Breast epithelium (tissue), 4 donors: Measurements from ENCODE around the gene STRADA. TPM values are rescaled to one million over a fixed set of nuclear protein-coding genes. Genes with fewer than 3 reads are reported as not detected.

Experiments
- DNase-seq, 2 donors: peaks; one replicate each; pipeline ENCODE4 v3.0.0-alpha.2; 2019; ENCODE audit warnings: low spot score in 2 of 2
- H3K27ac ChIP-seq, 2 donors: fragments of 200-600 bp; sonication (generic) in 1 of 2; one replicate each; pipeline ENCODE4 v1.5.1; 2016 to 2019; ENCODE audit warnings: mild to moderate bottlenecking in 1 of 2
- H3K27me3 ChIP-seq, 2 donors: fragments of 200-600 bp; sonication (generic) in 1 of 2; one replicate each; pipeline versions ENCODE4 v1.5.1 to v1.6.0; 2017 to 2019; ENCODE audit warnings: control low read depth in 1 of 2, mild to moderate bottlenecking in 1 of 2
- H3K36me3 ChIP-seq: fragments of 200-600 bp; one replicate; pipeline ENCODE4 v1.5.1; 2019
- H3K4me1 ChIP-seq, 2 donors: fragments of 200-600 bp; sonication (generic); one replicate each; pipeline ENCODE4 v1.5.1; 2016 to 2019; ENCODE audit warnings: control low read depth in 1 of 2
- H3K4me3 ChIP-seq, 3 donors: fragments of 200-600 bp; sonication (generic); 1 replicate in 2 of 3; 2 replicates in 1 of 3; pipeline ENCODE4 v1.5.1; 2016 to 2019; ENCODE audit warnings: mild to moderate bottlenecking in 3 of 3, moderate library complexity in 2 of 3
- H3K9me3 ChIP-seq, 2 donors: fragments of 200-600 bp; sonication (generic) in 1 of 2; one replicate each; pipeline ENCODE4 v1.5.1; 2016 to 2019; ENCODE audit warnings: control low read depth in 1 of 2
- CTCF ChIP-seq, 3 donors: fragments of 450-650 bp; IDR thresholded peaks; one replicate each; pipeline ENCODE4 v1.5.1; 2016 to 2017; ENCODE audit warnings: antibody characterized with exemption in 3 of 3, mild to moderate bottlenecking in 3 of 3, moderate library complexity in 3 of 3
- POLR2A ChIP-seq: fragments of 450-650 bp; IDR thresholded peaks from one replicate; pipeline ENCODE4 v1.6.1; 2016; ENCODE audit warnings: antibody characterized with exemption, mild to moderate bottlenecking, moderate library complexity
- POLR2AphosphoS5 ChIP-seq, 3 donors: sonication (generic); formaldehyde crosslinking; IDR thresholded peaks; one replicate each; pipeline ENCODE4 v1.6.1; 2017; ENCODE audit warnings: antibody characterized with exemption in 3 of 3
- intact Hi-C: fragments of 100-400 bp; cut with DNase I; formaldehyde crosslinking; loops from one replicate; pipeline ENCODE4 v1.15.1; 2023; ENCODE audit warnings: low total_unique reads
- total RNA-seq, 3 donors: library from RNA; depleted of rRNA; stranded (reverse); fragments of >200 nt; gene quantifications; one replicate each; pipeline ENCODE4 v1.1.0, GENCODE V29; 2016

STRADA gene
- total RNA-seq, 3 donors from 2014 or later, result 25.9 to 33.8 (median 26.2) TPM

- Histone ChIP-seq H3K4me1 (peaks cover 0 to 8% of the 10 kb centered on the region in 2 donors), H3K4me3 (peak overlapping the region; percentile 54 to 69 (median 68)), H3K27ac (peak overlapping the region; percentile 52 to 65), H3K36me3 (no peaks in the 10 kb centered on the region), H3K9me3 (no peaks in the 10 kb centered on the region), H3K27me3 (no peaks in the 10 kb centered on the region)
- DNase-seq, result no peak
- intact Hi-C loops, result loop anchor here (1.0 to 5.0 kb wide), 2 partner anchors 18 to 138 kb away; no protein-coding TSS in a partner anchor
- TF ChIP-seq CTCF (IDR thresholded peaks at IDR 0.05), result no peak
- no peak for TF ChIP-seq POLR2AphosphoS5 (IDR thresholded peaks at IDR 0.05)
- TF ChIP-seq POLR2A, result no peak
Measured at GRCh38 chr17:63698886-63699637, 42.5 kb downstream of the STRADA start.

- TF ChIP-seq POLR2AphosphoS5 (IDR thresholded peaks at IDR 0.05) (no peak), POLR2A (no peak), CTCF (IDR thresholded peaks at IDR 0.05) (no peak)
- Histone ChIP-seq H3K4me1 (peaks cover 0 to 8% of the 10 kb centered on the region in 2 donors), H3K27me3 (no peaks in the 10 kb centered on the region), H3K27ac (peak overlapping the region; percentile 52), H3K4me3 (peak overlapping the region; percentile 54 to 69 (median 68)), H3K36me3 (no peaks in the 10 kb centered on the region), H3K9me3 (no peaks in the 10 kb centered on the region)
- DNase-seq, result no peak
- intact Hi-C loops, result loop anchor here (5.0 kb wide), 1 partner anchor 139 kb away; no protein-coding TSS in a partner anchor
Measured at GRCh38 chr17:63698381-63698885, 43.2 kb downstream of the STRADA start.

GRCh38 chr17:63697341-63698286, 44.0 kb downstream of the STRADA start:
- Histone ChIP-seq H3K4me3 (peak overlapping the region in 2 of 3 donors; percentile 54 to 68), H3K4me1 (peaks cover 0 to 8% of the 10 kb centered on the region in 2 donors), H3K27me3 (no peaks in the 10 kb centered on the region), H3K9me3 (no peaks in the 10 kb centered on the region), H3K27ac (peak overlapping the region; percentile 52), H3K36me3 (peaks cover under 1% of the 10 kb centered on the region)
- TF ChIP-seq CTCF (IDR thresholded peaks at IDR 0.05) (peak in 2 of 3 donors; percentile 23 to 44), POLR2A (no peak), POLR2AphosphoS5 (IDR thresholded peaks at IDR 0.05) (no peak)
- intact Hi-C loops, result loop anchor here (5.0 kb wide), 1 partner anchor 140 kb away; no protein-coding TSS in a partner anchor
- no peak for DNase-seq

- Histone ChIP-seq H3K9me3 (no peaks in the 10 kb centered on the region), H3K27me3 (no peaks in the 10 kb centered on the region), H3K4me3 (no peak overlapping the region), H3K27ac (peak overlapping the region; percentile 52), H3K4me1 (peaks cover 0 to 8% of the 10 kb centered on the region in 2 donors), H3K36me3 (peaks cover 9% of the 10 kb centered on the region)
- DNase-seq, result no peak
- TF ChIP-seq POLR2AphosphoS5 (IDR thresholded peaks at IDR 0.05) (no peak), CTCF (IDR thresholded peaks at IDR 0.05) (peak in 1 of 3 donors; percentile 25), POLR2A (no peak)
- intact Hi-C loops, result loop anchor here (5.0 kb wide), 1 partner anchor 141 kb away; no protein-coding TSS in a partner anchor
Measured at GRCh38 chr17:63696381-63696961, 45.1 kb downstream of the STRADA start.
